Measurements from ENCODE around the gene TTC28. TPM values are rescaled to one million over a fixed set of nuclear protein-coding genes. Genes with fewer than 3 reads are reported as not detected.

TTC28 gene
- total and polyA plus RNA-seq, 7 experiments from 2014 or later, result 0.50 to 8.3 (median 4.2) TPM

GRCh38 chr22:28714043-28714628 lies 34.5 kb upstream of the TTC28 start:
- CTCF ChIA-PET, result no interaction called here
- no peak overlapping the region for H3K27ac Mint-ChIP-seq
- no peak for DNase-seq

GRCh38 chr22:28711820-28712777 lies 32.5 kb upstream of the TTC28 start:
- no peak for ATAC-seq
- Histone ChIP-seq H3K9me3 (ENCODE audit: control insufficient read depth in 2 of 3, low read length in 3 of 3) (no peaks in the 10 kb centered on the region), H3K4me3 (ENCODE audit: low read length) (no peak overlapping the region), H3K36me3 (ENCODE audit: control insufficient read depth in 2 of 3, insufficient read depth in 3 of 3, low read length in 3 of 3) (peaks cover 0 to 3% (median 0%) of the 10 kb centered on the region in 3 experiments), H3K4me1 (ENCODE audit: control insufficient read depth in 2 of 2, insufficient read depth in 2 of 2, low read length in 2 of 2) (no peaks in the 10 kb centered on the region), H3K27ac (ENCODE audit: low read depth, low read length) (no peak overlapping the region), H3K27me3 (ENCODE audit: control insufficient read depth in 2 of 2, insufficient read depth in 2 of 2, low read length in 2 of 2) (no peaks in the 10 kb centered on the region)
- no peak overlapping the region for H3K4me3 Mint-ChIP-seq
- H3K4me1 Mint-ChIP-seq, result peaks cover 0 to 19% (median 0%) of the 10 kb centered on the region in 7 donors
- CTCF ChIA-PET, result interaction anchor here (0.6 kb wide), 1 partner anchor 104 kb away, joined by 3 read pairs; no protein-coding TSS in a partner anchor
- intact Hi-C loops (cut with micrococcal nuclease), result no loop called here
- H3K27me3 Mint-ChIP-seq, result no peaks in the 10 kb centered on the region
- POLR2A ChIA-PET, result interaction anchor here (0.7 kb wide), 1 partner anchor 61 kb away, joined by 3 read pairs; no protein-coding TSS in a partner anchor
- H3K9me3 Mint-ChIP-seq, result no peaks in the 10 kb centered on the region
- no peak for DNase-seq
- no peak overlapping the region for H3K27ac Mint-ChIP-seq
- peaks cover 0 to 47% (median 30%) of the 10 kb centered on the region in 5 donors for H3K36me3 Mint-ChIP-seq

More at GRCh38 chr22:28714043-28714628, 34.5 kb upstream of the TTC28 start:
- Mint-ChIP-seq H3K27me3 (no peaks in the 10 kb centered on the region), H3K9me3 (peaks cover 0 to 3% (median 0%) of the 10 kb centered on the region in 11 donors), H3K36me3 (peaks cover 0 to 44% (median 24%) of the 10 kb centered on the region in 5 donors), H3K4me3 (no peak overlapping the region), H3K4me1 (peaks cover 0 to 24% (median 0%) of the 10 kb centered on the region in 7 donors)
- Histone ChIP-seq H3K36me3 (ENCODE audit: control insufficient read depth in 2 of 3, insufficient read depth in 3 of 3, low read length in 3 of 3) (peaks cover 0 to 3% (median 0%) of the 10 kb centered on the region in 3 experiments), H3K9me3 (ENCODE audit: control insufficient read depth in 2 of 3, low read length in 3 of 3) (no peaks in the 10 kb centered on the region), H3K27me3 (ENCODE audit: control insufficient read depth in 2 of 2, insufficient read depth in 2 of 2, low read length in 2 of 2) (no peaks in the 10 kb centered on the region), H3K4me1 (ENCODE audit: control insufficient read depth in 2 of 2, insufficient read depth in 2 of 2, low read length in 2 of 2) (no peaks in the 10 kb centered on the region), H3K27ac (ENCODE audit: low read depth, low read length) (no peak overlapping the region), H3K4me3 (ENCODE audit: low read length) (no peak overlapping the region)
- intact Hi-C loops (cut with micrococcal nuclease), result no loop called here
- POLR2A ChIA-PET, result interaction anchor here (0.6 kb wide), 1 partner anchor 90 kb away, joined by 4 read pairs; no protein-coding TSS in a partner anchor
- no peak for ATAC-seq

GRCh38 chr22:28711341-28711740 lies 31.7 kb upstream of the TTC28 start:
- Mint-ChIP-seq H3K27ac (no peak overlapping the region), H3K4me3 (no peak overlapping the region), H3K27me3 (no peaks in the 10 kb centered on the region), H3K36me3 (peaks cover 0 to 53% (median 33%) of the 10 kb centered on the region in 5 donors), H3K4me1 (peaks cover 0 to 19% (median 0%) of the 10 kb centered on the region in 7 donors), H3K9me3 (no peaks in the 10 kb centered on the region)
- H3K4me1 ChIP-seq (ENCODE audit: control insufficient read depth in 2 of 2, insufficient read depth in 2 of 2, low read length in 2 of 2), result no peaks in the 10 kb centered on the region
- intact Hi-C loops (cut with micrococcal nuclease), result no loop called here
- peaks cover 0 to 3% (median 0%) of the 10 kb centered on the region in 3 experiments for H3K36me3 ChIP-seq (ENCODE audit: control insufficient read depth in 2 of 3, insufficient read depth in 3 of 3, low read length in 3 of 3)
- ATAC-seq, result no peak
- DNase-seq, result no peak
- no peak overlapping the region for H3K4me3 ChIP-seq (ENCODE audit: low read length)
- ChIA-PET POLR2A (no interaction called here), CTCF (no interaction called here)
- no peak overlapping the region for H3K27ac ChIP-seq (ENCODE audit: low read depth, low read length)
- H3K27me3 ChIP-seq (ENCODE audit: control insufficient read depth in 2 of 2, insufficient read depth in 2 of 2, low read length in 2 of 2), result no peaks in the 10 kb centered on the region
- no peaks in the 10 kb centered on the region for H3K9me3 ChIP-seq (ENCODE audit: control insufficient read depth in 2 of 3, low read length in 3 of 3)

GRCh38 chr22:28710576-28711191 lies 31.0 kb upstream of the TTC28 start:
- POLR2A ChIA-PET, result no interaction called here
- H3K27me3 ChIP-seq (ENCODE audit: control insufficient read depth in 2 of 2, insufficient read depth in 2 of 2, low read length in 2 of 2), result no peaks in the 10 kb centered on the region
- H3K4me3 ChIP-seq (ENCODE audit: low read length), result no peak overlapping the region
- no peaks in the 10 kb centered on the region for H3K9me3 ChIP-seq (ENCODE audit: control insufficient read depth in 2 of 3, low read length in 3 of 3)
- DNase-seq, result no peak
- Mint-ChIP-seq H3K36me3 (peaks cover 0 to 60% (median 38%) of the 10 kb centered on the region in 5 donors), H3K4me3 (no peak overlapping the region), H3K27ac (no peak overlapping the region), H3K4me1 (peaks cover 0 to 17% (median 0%) of the 10 kb centered on the region in 7 donors), H3K27me3 (no peaks in the 10 kb centered on the region), H3K9me3 (no peaks in the 10 kb centered on the region)
- H3K27ac ChIP-seq (ENCODE audit: low read depth, low read length), result no peak overlapping the region
- CTCF ChIA-PET, result no interaction called here
- intact Hi-C loops (cut with micrococcal nuclease), result no loop called here
- peaks cover 0 to 7% (median 0%) of the 10 kb centered on the region in 3 experiments for H3K36me3 ChIP-seq (ENCODE audit: control insufficient read depth in 2 of 3, insufficient read depth in 3 of 3, low read length in 3 of 3)
- no peak for ATAC-seq
- no peaks in the 10 kb centered on the region for H3K4me1 ChIP-seq (ENCODE audit: control insufficient read depth in 2 of 2, insufficient read depth in 2 of 2, low read length in 2 of 2)

- H3K9me3 Mint-ChIP-seq, result no peaks in the 10 kb centered on the region
- DNase-seq (no peak), ATAC-seq (no peak)
- peaks cover 0 to 13% (median 0%) of the 10 kb centered on the region in 7 donors for H3K4me1 Mint-ChIP-seq
- intact Hi-C loops (cut with micrococcal nuclease), result no loop called here
- POLR2A ChIA-PET, result no interaction called here
- H3K27me3 Mint-ChIP-seq, result no peaks in the 10 kb centered on the region
- no peak overlapping the region for H3K27ac Mint-ChIP-seq
- H3K27me3 ChIP-seq (ENCODE audit: control insufficient read depth in 2 of 2, insufficient read depth in 2 of 2, low read length in 2 of 2), result no peaks in the 10 kb centered on the region
- H3K4me3 ChIP-seq (ENCODE audit: low read length), result no peak overlapping the region
- CTCF ChIA-PET, result no interaction called here
- peaks cover 0 to 7% (median 0%) of the 10 kb centered on the region in 3 experiments for H3K36me3 ChIP-seq (ENCODE audit: control insufficient read depth in 2 of 3, insufficient read depth in 3 of 3, low read length in 3 of 3)
- H3K36me3 Mint-ChIP-seq, result peaks cover 0 to 60% (median 37%) of the 10 kb centered on the region in 5 donors
- H3K4me3 Mint-ChIP-seq, result no peak overlapping the region
- no peaks in the 10 kb centered on the region for H3K9me3 ChIP-seq (ENCODE audit: control insufficient read depth in 2 of 3, low read length in 3 of 3)
- no peaks in the 10 kb centered on the region for H3K4me1 ChIP-seq (ENCODE audit: control insufficient read depth in 2 of 2, insufficient read depth in 2 of 2, low read length in 2 of 2)
- no peak overlapping the region for H3K27ac ChIP-seq (ENCODE audit: low read depth, low read length)
These were observed 30.5 kb upstream of the TTC28 start for GRCh38 chr22:28710107-28710506.

- DNase-seq, result no peak
- ATAC-seq, result no peak
- Mint-ChIP-seq H3K36me3 (peaks cover 0 to 65% (median 35%) of the 10 kb centered on the region in 5 donors), H3K27ac (no peak overlapping the region), H3K27me3 (no peaks in the 10 kb centered on the region), H3K9me3 (no peaks in the 10 kb centered on the region), H3K4me3 (no peak overlapping the region), H3K4me1 (no peaks in the 10 kb centered on the region)
- CTCF ChIA-PET, result no interaction called here
- intact Hi-C loops (cut with micrococcal nuclease), result no loop called here
- Histone ChIP-seq H3K9me3 (ENCODE audit: control insufficient read depth in 2 of 3, low read length in 3 of 3) (no peaks in the 10 kb centered on the region), H3K4me3 (ENCODE audit: low read length) (no peak overlapping the region), H3K27ac (ENCODE audit: low read depth, low read length) (no peak overlapping the region), H3K27me3 (ENCODE audit: control insufficient read depth in 2 of 2, insufficient read depth in 2 of 2, low read length in 2 of 2) (no peaks in the 10 kb centered on the region), H3K36me3 (ENCODE audit: control insufficient read depth in 2 of 3, insufficient read depth in 3 of 3, low read length in 3 of 3) (peaks cover 0 to 7% (median 0%) of the 10 kb centered on the region in 3 experiments), H3K4me1 (ENCODE audit: control insufficient read depth in 2 of 2, insufficient read depth in 2 of 2, low read length in 2 of 2) (no peaks in the 10 kb centered on the region)
- POLR2A ChIA-PET, result no interaction called here
These were observed 27.2 kb upstream of the TTC28 start for GRCh38 chr22:28706845-28707244.
